NCI-H1417 (cell line): ENCODE data around the gene OBP2A.

Source experiments
- DNase-seq, 3 experiments: peaks; one replicate each; lab custom pipeline; 2025; lab: John Stamatoyannopoulos, UW

The OBP2A gene

GRCh38 chr9:135579889-135580660, 34.1 kb downstream of the OBP2A start:
- DNase-seq, result no peak

- DNase-seq, result no peak
Measured at GRCh38 chr9:135580664-135581380, 34.9 kb downstream of the OBP2A start.

- no peak for DNase-seq
Measured at GRCh38 chr9:135581636-135582426, 35.9 kb downstream of the OBP2A start.

- no peak for DNase-seq
Measured at GRCh38 chr9:135582541-135582940, 36.6 kb downstream of the OBP2A start.

- peak in 1 of 3 experiments; percentile 5 for DNase-seq
Measured at GRCh38 chr9:135582966-135583687, 37.2 kb downstream of the OBP2A start.

GRCh38 chr9:135583688-135584011, 37.7 kb downstream of the OBP2A start:
- DNase-seq, result no peak

- DNase-seq, result no peak
Measured at GRCh38 chr9:135584371-135584770, 38.4 kb downstream of the OBP2A start.

- DNase-seq, result no peak
Measured at GRCh38 chr9:135584934-135585333, 39.0 kb downstream of the OBP2A start.

- DNase-seq, result no peak
Measured at GRCh38 chr9:135586601-135587109, 40.7 kb downstream of the OBP2A start.

GRCh38 chr9:135587658-135588057, 41.7 kb downstream of the OBP2A start:
- no peak for DNase-seq

GRCh38 chr9:135588371-135588770, 42.4 kb downstream of the OBP2A start:
- no peak for DNase-seq

GRCh38 chr9:135588886-135589595, 43.1 kb downstream of the OBP2A start:
- no peak for DNase-seq

GRCh38 chr9:135589596-135590485, 43.9 kb downstream of the OBP2A start:
- DNase-seq, result no peak

GRCh38 chr9:135590486-135591079, 44.7 kb downstream of the OBP2A start:
- no peak for DNase-seq

- no peak for DNase-seq
Measured at GRCh38 chr9:135591506-135592330, 45.8 kb downstream of the OBP2A start.

- DNase-seq, result no peak
Measured at GRCh38 chr9:135592331-135592590, 46.3 kb downstream of the OBP2A start.

GRCh38 chr9:135592625-135593024, 46.7 kb downstream of the OBP2A start:
- DNase-seq, result no peak

GRCh38 chr9:135596211-135596610, 50.3 kb downstream of the OBP2A start:
- DNase-seq, result no peak
